ENCODE results near the gene CCDC142. TPM values are rescaled to one million over a fixed set of nuclear protein-coding genes. Genes with fewer than 3 reads are reported as not detected.

Gene CCDC142
- total and polyA plus RNA-seq, 10 of the 15 experiments (the other 5 are each of a cell fraction or from before 2014, with no cell fraction given): 0.93 to 16.9 (median 9.0) TPM

DNA sequence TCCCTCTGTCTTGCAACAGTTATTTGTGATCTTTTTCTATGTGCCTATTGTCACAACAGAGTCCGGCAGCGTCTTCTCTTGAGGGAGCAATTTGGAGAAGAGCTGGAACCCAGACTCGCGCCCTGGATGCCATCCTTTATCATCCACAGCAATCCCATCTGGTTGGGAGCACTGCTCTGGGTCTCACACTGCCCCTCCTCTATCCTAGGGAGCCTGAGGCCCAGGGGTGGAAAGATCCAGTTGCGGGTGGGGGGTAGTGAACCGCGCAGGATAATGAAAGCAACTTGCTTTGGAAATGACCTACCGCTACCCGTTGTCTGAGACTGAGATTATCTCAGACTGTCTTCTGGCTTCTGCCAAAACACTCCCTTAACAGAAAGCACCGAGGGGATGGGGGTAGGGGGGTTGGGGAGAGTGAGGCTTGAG, 23.8 kb downstream of the CCDC142 start:
- CTCF ChIA-PET: interaction anchor here (1.2 to 6.7 kb wide), 6 partner anchors 16 to 128 kb away, joined by 5 to 54 read pairs (median 10); partner anchors contain the start of genes AUP1, CCDC142, HTRA2 and TTC31
- H3K4me1 ChIP-seq (ENCODE audit: control insufficient read depth, insufficient read depth, low read length): peaks cover 19% of the 10 kb centered on the region
- no peaks in the 10 kb centered on the region for H4K20me1 ChIP-seq (ENCODE audit: control insufficient read depth, insufficient read depth)
- DNase-seq (ENCODE audit: low read depth, low spot score): no peak
- H3K9me3 ChIP-seq (replicated peaks; ENCODE audit: control insufficient read depth, insufficient read depth, low read length): no peaks in the 10 kb centered on the region
- ATAC-seq: no peak
- H3K36me3 ChIP-seq (ENCODE audit: control insufficient read depth in 2 of 2, insufficient read depth in 2 of 2, low read length in 1 of 2): peaks cover 2 to 4% of the 10 kb centered on the region in 2 experiments; a peak in 3 of 4 replicates
- H3K27me3 ChIP-seq (replicated peaks in 1 of 2; ENCODE audit: control insufficient read depth in 2 of 2, insufficient read depth in 2 of 2, low read length in 1 of 2): no peaks in the 10 kb centered on the region
- peak overlapping the region; percentile 99 for H3K4me3 ChIP-seq
- POLR2A ChIA-PET: interaction anchor here (0.7 to 5.8 kb wide), 12 partner anchors 8 to 129 kb away, joined by 3 to 44 read pairs (median 5); partner anchors contain the start of genes C2orf81, CCDC142, MRPL53 and PCGF1
- SMC1A ChIA-PET (ENCODE audit: uncharacterized antibody, unreplicated experiment): interaction anchor here (1.2 to 5.5 kb wide), 11 partner anchors 9 to 129 kb away, joined by 3 to 24 read pairs (median 7); partner anchors contain the start of genes C2orf81, CCDC142, TTC31 and WDR54
- under 1% methylated on average over 10 of the region's 10 CpGs for WGBS (ENCODE audit: insufficient coverage, insufficient replicate concordance, low lambda C conversion rate, missing lambda C conversion rate)
- H3K4me2 ChIP-seq (ENCODE audit: control insufficient read depth, insufficient read depth): peak overlapping the region; percentile 87
- TF ChIP-seq ZNF217 (IDR thresholded peaks at IDR 0.05) (no peak), CHD1 (IDR thresholded peaks at IDR 0.05; ENCODE audit: low read depth, low read length) (no peak), POU2F2 (IDR thresholded peaks at IDR 0.05; ENCODE audit: borderline replicate concordance, low read depth, low read length) (no peak), KLF5 (IDR thresholded peaks at IDR 0.05; ENCODE audit: partially characterized antibody) (no peak), ZZZ3 (IDR thresholded peaks at IDR 0.05; ENCODE audit: control insufficient read depth, insufficient read length, low read depth) (no peak), SREBF2 (IDR thresholded peaks at IDR 0.05; ENCODE audit: low read length) (no peak), KDM1A (IDR thresholded peaks at IDR 0.05; ENCODE audit: borderline replicate concordance) (no peak), BHLHE40 (IDR thresholded peaks at IDR 0.05; ENCODE audit: borderline replicate concordance in 1 of 2, low read depth in 2 of 2, low read length in 1 of 2) (no peak), STAT3 (IDR thresholded peaks at IDR 0.05; ENCODE audit: low read depth, low read length) (no peak), ZBED1 (IDR thresholded peaks at IDR 0.05; ENCODE audit: borderline replicate concordance) (no peak), IKZF2 (IDR thresholded peaks at IDR 0.05) (no peak), BACH1 (IDR thresholded peaks at IDR 0.05; ENCODE audit: borderline replicate concordance) (no peak), MXI1 (IDR thresholded peaks at IDR 0.05; ENCODE audit: low read depth, low read length) (no peak)
- TF ChIP-seq, protein P1, sequence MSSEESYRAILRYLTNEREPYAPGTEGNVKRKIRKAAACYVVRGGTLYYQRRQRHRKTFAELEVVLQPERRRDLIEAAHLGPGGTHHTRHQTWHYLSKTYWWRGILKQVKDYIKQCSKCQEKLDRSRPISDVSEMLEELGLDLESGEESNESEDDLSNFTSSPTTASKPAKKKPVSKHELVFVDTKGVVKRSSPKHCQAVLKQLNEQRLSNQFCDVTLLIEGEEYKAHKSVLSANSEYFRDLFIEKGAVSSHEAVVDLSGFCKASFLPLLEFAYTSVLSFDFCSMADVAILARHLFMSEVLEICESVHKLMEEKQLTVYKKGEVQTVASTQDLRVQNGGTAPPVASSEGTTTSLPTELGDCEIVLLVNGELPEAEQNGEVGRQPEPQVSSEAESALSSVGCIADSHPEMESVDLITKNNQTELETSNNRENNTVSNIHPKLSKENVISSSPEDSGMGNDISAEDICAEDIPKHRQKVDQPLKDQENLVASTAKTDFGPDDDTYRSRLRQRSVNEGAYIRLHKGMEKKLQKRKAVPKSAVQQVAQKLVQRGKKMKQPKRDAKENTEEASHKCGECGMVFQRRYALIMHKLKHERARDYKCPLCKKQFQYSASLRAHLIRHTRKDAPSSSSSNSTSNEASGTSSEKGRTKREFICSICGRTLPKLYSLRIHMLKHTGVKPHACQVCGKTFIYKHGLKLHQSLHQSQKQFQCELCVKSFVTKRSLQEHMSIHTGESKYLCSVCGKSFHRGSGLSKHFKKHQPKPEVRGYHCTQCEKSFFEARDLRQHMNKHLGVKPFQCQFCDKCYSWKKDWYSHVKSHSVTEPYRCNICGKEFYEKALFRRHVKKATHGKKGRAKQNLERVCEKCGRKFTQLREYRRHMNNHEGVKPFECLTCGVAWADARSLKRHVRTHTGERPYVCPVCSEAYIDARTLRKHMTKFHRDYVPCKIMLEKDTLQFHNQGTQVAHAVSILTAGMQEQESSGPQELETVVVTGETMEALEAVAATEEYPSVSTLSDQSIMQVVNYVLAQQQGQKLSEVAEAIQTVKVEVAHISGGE (CRISPR knock-in tag; IDR thresholded peaks at IDR 0.05): no peak
- in situ Hi-C loops (cut with MboI) (no loop called here), intact Hi-C loops (cut with micrococcal nuclease; ENCODE audit: unreplicated experiment) (loop anchor here (1.0 kb wide), 2 partner anchors 23 to 70 kb away; partner anchors contain the start of genes AUP1, CCDC142 and HTRA2)
- no peak for FAIRE-seq
- peaks cover 22% of the 10 kb centered on the region for H3K79me2 ChIP-seq (ENCODE audit: control insufficient read depth, insufficient read depth, low read length)
- BruUV-seq (replicated peaks): no TSS peak
- no peak overlapping the region for H2AFZ ChIP-seq (ENCODE audit: control insufficient read depth, low read depth, low read length)
- peak overlapping the region; percentile 80 for H3K27ac ChIP-seq (ENCODE audit: control insufficient read depth, insufficient read depth)
- RAD21 ChIA-PET (ENCODE audit: unreplicated experiment): interaction anchor here (0.8 to 3.5 kb wide), 17 partner anchors 13 to 429 kb away, joined by 3 to 21 read pairs (median 5); partner anchors contain the start of genes AUP1, C2orf81, CCDC142 and HTRA2
- H3K9ac ChIP-seq (ENCODE audit: control insufficient read depth, insufficient read depth, low read length): peak overlapping the region; percentile 93

All from GM12878 (cell line).